ENCODE measurements around the gene TLK1.
"Not testable (repeated sequence)": the region's sequence is repeated elsewhere in the genome, so short reads cannot be mapped to it uniquely, and the experiment has no call there.

Gene TLK1

GRCh38 chr2:171169333-171169732 lies 8.6 kb upstream of the TLK1 start:
- no peak for DNase-seq (ENCODE audit: low read depth)

GRCh38 chr2:171167352-171167997 lies 6.8 kb upstream of the TLK1 start:
- DNase-seq (ENCODE audit: low read depth): no peak

- no peak for DNase-seq (ENCODE audit: low read depth)
Observed at GRCh38 chr2:171166328-171166983, 5.8 kb upstream of the TLK1 start.

- no peak for DNase-seq (ENCODE audit: low read depth)
Observed at GRCh38 chr2:171165967-171166327, 5.3 kb upstream of the TLK1 start.

- no peak for DNase-seq (ENCODE audit: low read depth)
Observed at GRCh38 chr2:171163261-171163660, 2.6 kb upstream of the TLK1 start.

- DNase-seq (ENCODE audit: low read depth): not testable (repeated sequence)
Observed at GRCh38 chr2:171162522-171163197, 2.0 kb upstream of the TLK1 start.

GRCh38 chr2:171160956-171161740 lies 455 bp upstream of the TLK1 start:
- no peak for DNase-seq (ENCODE audit: low read depth)

- peak; percentile 32 for DNase-seq (ENCODE audit: low read depth)
Observed at GRCh38 chr2:171159372-171160118, 1.1 kb downstream of the TLK1 start.

GRCh38 chr2:171158790-171159371 lies 1.8 kb downstream of the TLK1 start:
- DNase-seq (ENCODE audit: low read depth): no peak

- no peak for DNase-seq (ENCODE audit: low read depth)
Observed at GRCh38 chr2:171158036-171158789, 2.5 kb downstream of the TLK1 start.

- DNase-seq (ENCODE audit: low read depth): no peak
Observed at GRCh38 chr2:171157109-171157500, 3.6 kb downstream of the TLK1 start.

- DNase-seq (ENCODE audit: low read depth): no peak
Observed at GRCh38 chr2:171154348-171154747, 6.3 kb downstream of the TLK1 start.

GRCh38 chr2:171150694-171151285 lies 9.9 kb downstream of the TLK1 start:
- no peak for DNase-seq (ENCODE audit: low read depth)

- no peak for DNase-seq (ENCODE audit: low read depth)
Observed at GRCh38 chr2:171149986-171150693, 10.6 kb downstream of the TLK1 start.

- no peak for DNase-seq (ENCODE audit: low read depth)
Observed at GRCh38 chr2:171149171-171149938, 11.3 kb downstream of the TLK1 start.

- DNase-seq (ENCODE audit: low read depth): no peak
Observed at GRCh38 chr2:171147081-171147480, 13.6 kb downstream of the TLK1 start.

GRCh38 chr2:171146633-171147032 lies 14.1 kb downstream of the TLK1 start:
- no peak for DNase-seq (ENCODE audit: low read depth)

GRCh38 chr2:171146071-171146470 lies 14.6 kb downstream of the TLK1 start:
- DNase-seq (ENCODE audit: low read depth): no peak

GRCh38 chr2:171143670-171144062 lies 17.0 kb downstream of the TLK1 start:
- DNase-seq (ENCODE audit: low read depth): no peak
